NCI-H1436 treated with DMSO at 0.1 percent for 48 hours (cell line): Measurements from ENCODE around the gene RAD9A.
A peak's percentile ranks its signal among the peaks of the same experiment; 100 is the strongest.

Source experiments
- DNase-seq: peaks from one replicate; lab custom pipeline; 2025; lab: John Stamatoyannopoulos, UW

RAD9A gene

DNA sequence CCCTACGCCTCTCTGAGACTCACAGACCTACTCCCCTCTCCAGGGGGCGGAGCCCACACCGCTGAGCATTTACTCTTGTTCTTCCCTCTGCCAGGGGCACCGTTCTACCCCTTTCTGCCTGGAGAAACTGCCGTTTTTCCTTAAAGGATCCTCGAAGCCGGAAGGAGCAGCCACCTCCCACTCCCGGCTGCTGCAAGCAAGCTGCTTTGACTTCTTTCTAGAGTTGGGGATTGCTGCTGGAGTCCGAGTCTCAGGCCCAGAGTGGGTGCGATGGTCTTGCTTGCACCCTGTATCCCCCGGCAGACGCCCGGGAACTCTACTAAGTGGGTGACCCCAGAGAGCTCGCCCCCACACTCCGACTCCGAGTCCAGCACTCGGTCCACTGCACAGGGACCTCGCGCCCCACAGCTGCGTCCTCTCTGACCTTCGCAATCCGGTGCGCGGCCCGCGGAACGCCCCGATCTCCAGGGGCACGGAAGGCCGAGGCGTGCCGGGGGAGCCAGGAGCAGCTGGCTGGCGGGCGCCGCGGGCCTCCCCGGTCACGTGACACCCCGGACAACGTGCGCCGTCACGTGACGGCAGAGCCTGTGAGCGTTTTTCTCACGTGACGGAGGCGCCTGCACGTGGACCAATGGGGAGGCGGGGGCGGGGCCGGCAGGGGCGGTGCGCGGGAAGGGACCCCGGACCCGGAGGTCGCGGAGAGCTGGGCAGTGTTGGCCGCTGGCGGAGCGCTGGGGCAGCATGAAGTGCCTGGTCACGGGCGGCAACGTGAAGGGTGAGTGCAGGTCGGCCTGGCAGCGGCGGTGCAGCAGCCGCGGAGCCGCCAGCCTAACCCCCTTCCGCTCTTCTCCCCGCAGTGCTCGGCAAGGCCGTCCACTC lies at the start of gene RAD9A:
Gene RAD9A (plus strand): TSS at position 683 of the 879 bp plus-strand sequence. CDS start 59 bp downstream, at position 742.
- DNase-seq: peak; percentile 48

DNA sequence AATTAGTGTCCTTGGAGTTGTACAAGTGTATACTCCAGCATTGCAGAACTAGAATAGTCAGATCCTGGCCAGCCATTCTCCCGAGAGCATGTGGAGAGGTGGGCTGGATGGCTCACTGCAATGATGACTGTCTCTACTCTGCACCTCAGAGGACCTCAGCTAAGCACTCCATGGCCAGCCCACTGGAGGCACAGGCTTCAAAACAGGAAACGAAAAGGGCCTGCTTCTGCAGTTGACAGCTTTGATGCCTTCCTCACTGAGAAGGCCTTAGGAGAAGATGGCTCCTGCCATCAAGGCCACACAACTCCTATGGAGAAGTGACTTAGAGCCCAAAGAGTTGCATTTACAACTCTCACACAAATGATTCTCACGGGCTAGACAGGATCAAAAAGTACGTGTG lies 47.5 kb upstream of the RAD9A start:
- no peak for DNase-seq

- no peak for DNase-seq
Observed at GRCh38 chr11:67345247-67345919, 46.4 kb upstream of the RAD9A start.

DNA sequence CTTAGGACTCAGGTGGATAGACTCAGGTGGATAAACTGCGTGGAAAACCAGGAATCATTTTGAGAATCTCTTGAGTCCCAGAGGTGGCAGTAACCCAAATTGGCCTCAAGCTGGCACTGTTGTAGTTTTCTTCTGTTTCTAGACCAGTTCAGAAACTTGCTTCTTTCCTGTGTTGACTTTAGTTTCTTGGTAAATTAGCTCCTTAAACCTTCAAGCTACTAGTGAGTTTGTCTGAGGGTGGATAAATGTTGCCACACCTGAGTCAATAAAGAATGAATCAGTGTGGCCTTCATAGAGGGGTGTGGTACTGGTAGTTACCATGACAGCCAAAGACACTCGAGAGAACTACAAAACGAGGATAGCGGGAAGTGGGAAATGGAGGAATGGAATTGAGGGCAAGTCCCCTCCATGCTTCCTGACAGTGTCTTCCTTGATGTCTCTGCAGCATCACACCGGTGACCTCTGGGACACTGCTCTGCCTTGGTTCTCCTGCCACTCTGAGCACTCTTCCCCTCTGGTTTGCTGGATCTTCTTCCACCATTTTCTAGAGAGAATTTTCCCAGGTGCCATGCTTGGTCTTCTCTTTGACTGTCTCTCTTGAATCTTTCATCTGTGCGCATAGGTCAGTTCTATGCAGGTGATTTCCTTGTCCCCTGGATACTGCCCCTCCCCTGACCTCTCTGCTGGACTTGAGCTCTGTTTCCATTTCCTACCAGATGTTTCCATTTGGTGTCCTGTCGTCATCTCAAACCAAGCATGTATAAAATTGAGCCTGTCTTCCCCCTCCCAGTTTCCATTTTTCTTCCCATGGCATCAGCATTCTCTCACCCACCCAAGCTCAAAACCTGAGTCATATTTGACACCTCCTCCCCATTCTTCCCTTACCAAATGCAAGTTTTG lies 45.6 kb upstream of the RAD9A start:
- no peak for DNase-seq

DNA sequence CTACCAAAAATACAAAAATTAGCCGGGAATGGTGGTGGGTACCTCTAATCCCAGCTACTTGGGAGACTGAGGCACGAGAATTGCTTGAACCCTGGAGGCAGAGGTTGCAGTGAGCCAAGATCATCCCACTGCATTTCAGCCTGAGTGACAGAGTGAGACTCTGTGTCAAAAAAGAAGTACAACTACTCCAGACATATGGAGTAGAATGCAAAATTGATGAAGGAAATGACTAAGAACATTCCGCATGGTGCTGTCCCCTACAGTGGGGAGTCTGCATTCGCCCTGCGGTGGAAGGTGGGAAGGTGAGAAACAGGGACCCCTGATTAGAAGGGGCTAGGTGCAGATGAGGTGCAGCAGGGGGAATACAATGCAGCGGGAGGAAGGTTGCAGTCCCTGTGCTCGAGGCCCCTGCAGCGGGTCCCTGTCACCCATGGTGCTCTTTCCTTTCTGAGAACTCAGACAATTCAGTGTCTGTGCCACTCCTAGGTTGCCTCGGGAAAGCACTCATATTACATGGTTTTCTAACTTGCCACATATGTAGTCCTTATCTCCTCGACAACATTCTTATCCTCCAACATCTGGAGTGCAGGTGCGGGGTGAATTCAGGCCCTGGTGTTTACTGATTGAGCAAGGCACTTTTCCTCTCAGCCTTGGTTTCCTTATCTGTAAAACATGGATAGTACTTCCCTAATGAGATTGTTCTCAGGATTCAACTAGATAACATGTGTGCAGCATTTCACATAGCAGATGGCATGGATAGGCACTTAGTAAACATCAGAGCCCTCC lies 43.6 kb upstream of the RAD9A start:
- no peak for DNase-seq

DNA sequence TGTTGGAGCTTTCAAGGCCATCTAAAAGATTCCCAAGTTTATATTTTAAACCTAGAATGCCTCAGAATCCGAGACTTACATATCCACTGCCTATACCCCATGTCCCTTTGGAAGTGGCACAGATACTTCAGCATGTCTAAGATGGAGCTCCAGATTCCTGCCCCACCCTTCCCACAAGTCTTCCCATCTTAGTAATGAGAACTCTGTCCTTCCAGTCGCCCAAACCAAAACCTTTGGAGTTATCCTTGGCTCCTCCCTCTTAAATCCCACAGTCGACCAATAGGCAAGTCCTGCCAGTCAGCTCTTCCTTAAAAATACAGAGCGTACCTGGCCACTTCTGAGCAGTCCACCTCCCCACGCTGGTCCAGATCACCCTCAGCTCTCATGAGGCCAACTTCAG lies 42.8 kb upstream of the RAD9A start:
- DNase-seq: no peak

DNA sequence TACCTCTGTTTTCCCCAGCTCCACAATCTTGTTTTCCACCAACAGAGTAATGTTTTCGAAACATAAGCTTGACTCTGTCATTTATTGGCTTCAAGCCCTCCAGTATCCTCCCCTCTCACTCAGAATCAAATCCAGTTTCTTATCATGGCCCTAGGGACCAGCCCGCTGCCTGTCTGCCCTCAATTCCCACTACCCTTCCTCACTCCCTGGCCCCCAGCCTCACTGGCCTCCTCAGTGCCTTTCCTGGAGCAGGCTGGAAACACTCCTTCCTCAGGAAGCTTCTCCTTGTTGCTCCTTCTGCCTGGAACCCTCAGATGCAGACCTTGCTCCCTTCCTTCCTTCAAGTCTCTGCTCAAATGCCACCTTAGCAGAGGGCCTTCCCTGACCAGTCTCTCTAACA lies 42.3 kb upstream of the RAD9A start:
- DNase-seq: no peak

DNA sequence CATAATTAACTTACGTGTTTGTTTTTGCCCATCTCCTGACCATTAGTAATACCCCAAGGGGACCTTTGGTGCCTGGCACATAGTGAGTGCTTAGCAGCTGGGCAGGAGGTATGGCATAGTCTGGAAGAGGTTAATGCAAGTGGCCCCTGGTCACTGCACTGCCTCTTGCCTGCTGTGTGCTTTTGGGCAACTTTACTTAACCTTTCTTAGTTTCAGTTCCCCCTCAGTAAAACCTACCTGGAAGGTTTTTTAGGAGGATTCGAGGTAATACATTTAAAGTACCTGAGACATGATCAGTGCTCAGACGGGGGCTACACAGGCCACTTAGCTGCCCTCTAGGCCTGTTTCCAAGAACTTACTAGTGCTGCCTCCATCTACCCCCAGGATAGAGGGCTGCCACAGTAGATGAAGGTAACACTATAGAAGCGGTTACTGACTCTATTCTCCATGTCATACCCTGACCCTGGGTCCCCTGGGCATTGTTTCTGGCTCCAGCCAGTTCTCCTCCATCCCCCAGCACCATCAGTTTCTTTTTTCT lies 41.8 kb upstream of the RAD9A start:
- DNase-seq: no peak

DNA sequence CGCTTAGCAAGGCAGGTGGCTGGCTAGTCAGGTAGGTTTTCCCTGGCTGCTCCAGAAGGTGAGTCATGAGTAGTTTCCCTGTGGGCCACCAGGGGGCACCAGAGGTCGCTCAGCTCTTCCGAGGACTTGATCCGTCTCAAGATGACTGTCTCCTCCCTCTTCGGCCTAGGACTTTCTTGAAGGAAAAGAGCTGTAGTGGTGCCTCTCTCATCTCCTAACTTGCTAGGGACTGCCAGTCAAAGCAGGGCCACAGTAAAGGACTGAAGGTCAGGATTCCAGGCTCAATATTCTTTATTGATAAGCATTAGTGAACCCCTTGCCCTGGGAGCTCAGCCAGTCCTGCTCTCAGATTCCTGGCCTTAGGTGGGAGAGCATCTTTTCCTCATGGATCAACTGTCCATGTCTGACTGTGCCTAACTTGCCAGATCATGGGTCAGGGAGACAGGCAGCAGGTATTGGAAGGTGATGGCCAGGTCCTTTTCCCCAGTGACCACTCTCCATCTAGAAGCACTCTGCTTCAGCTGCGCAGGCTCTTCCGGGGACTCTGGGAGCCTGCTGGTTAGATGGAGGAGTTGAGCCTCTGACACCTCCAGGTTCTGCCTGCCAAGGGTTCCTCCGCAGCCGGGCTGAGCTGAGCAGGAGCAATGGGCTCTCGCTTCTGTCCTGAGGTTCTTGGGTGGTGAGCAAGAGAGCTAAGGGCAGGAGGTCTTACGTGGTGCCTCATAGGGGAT lies 40.3 kb upstream of the RAD9A start:
- peak; percentile 34 for DNase-seq

DNA sequence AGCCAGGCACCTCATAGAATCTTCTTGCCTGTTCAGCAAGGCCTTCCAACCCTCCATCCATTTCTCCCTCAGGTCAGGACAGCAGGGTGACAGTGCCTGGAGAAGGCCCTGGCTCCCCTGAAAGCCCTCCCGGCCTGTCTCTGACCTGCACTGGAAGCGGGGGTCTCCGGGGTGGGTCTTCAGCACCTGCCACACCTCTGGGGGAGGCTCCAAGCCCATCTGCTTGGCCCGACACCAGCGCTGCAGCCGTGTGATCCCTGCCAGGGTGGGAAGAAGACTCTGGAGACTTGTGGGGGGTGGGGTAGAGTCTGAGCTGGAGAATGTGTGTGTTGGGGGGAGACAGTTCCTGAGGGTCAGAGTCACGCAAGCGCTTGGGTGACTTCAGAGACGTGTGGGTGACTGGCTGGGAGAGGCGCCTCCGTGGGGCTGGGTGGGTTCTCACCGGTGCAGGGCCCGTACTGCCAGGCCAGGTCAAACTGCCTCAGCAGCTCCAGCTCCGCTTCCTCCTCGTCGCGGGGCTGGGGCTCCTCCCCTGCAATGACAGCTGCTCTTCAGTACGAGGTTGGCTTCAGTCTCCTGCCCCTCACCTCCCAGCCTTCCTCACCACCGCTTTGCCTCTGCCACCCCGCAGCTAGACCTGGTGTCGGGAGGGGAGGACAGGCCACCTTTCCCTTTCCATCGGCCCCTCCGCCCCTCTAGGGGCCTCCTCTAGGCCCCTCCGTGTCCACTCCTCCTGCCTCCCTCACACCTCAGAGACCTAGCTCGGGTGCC lies 39.1 kb upstream of the RAD9A start:
- no peak for DNase-seq

- DNase-seq: peak; percentile 48
Observed at GRCh38 chr11:67353317-67354074, 38.3 kb upstream of the RAD9A start, which contains the start of gene POLD4. Gene POLD4 (minus strand): TSS chr11:67353546. CDS start chr11:67353399, 147 bp downstream.

- DNase-seq: no peak
Observed at GRCh38 chr11:67354075-67355022, 37.4 kb upstream of the RAD9A start.

- no peak for DNase-seq
Observed at GRCh38 chr11:67355023-67355793, 36.6 kb upstream of the RAD9A start.

DNA sequence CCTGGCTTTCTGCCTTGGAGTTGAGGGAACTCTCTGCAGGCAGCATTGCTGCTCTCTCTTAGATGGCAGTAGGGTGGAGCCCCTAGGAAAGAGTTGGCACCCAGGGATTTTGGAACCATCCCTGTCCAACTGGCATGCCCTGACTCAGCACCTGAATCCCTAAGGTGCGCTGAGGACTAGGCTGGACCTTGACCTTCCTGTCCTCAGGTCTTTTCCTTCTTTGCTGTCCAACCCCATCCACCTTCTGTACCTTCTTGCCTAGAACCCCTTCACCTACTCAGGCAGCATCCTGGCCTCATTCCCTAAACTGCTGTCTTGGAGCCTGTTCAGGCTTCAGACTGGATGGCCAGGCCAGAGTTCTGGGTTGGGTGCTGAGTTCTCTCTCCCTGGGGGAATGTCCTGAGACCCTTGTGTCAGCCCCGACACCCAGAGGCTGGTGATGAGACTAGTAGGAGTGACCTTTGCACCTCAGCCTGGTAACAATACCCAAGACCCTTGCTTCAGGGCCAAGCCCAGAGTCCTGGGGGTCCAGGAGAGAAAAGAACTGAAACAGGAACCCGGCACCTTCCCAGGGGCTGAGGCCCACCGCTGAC lies 35.9 kb upstream of the RAD9A start:
- DNase-seq: no peak

DNA sequence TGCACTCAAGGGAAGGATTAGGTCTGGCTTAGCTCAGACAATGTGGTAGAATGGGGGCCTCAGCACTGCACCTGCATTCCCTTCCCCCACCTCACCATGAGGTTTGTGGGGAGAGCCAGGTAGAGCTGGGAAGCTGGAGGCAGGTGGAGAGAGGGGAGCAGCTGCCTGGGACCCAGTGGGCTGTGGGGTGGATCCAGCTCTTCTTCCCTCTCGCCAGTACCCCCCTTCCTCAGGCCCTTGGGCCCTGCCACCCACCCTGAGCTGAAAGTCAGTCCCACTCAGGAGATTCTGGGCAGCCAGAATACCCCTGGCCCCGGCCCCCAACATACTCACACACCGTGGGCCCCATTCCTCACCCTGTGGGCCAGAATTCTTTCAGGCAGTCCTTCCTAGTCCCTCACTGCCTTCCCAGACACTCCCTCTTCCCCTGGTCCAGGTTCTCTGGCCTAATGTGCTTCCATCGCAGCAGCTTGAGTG lies 35.4 kb upstream of the RAD9A start:
- DNase-seq: no peak

DNA sequence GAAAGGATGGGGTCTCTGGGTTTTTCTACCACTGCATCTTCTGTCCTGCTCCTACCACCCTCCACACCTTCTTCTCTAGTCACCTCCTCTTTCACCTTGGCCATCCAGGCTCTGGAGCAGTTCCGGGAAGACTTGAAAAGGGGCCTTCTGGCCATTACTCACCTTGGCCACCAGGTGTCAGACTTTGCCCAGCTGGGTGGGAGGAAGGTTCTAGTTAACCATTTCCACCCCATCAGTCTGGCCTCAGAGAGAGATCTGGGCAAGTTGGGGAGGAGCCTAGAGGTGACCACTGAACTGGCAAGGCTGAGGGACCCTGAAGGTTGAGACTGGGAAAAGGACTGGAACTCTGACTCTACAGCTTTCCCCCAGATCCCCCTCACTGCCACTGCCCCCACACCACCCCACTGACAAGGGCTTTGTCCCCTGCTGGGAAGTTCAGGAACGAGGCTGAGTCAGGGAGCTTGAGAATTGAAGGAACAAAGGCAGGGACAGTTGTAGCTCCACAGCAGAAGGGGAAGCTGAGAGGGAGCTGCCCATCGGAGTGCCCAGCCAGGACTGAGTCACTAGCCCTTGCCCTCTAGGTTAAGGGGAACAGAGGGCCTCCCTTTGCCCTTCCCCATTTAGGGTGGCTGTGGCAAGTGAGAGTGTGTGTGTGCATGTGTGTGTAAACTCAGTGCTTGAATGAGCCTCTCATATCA lies 34.8 kb upstream of the RAD9A start:
- DNase-seq: no peak
